ENCODE results near the gene ZSCAN16. TPM values are rescaled to one million over a fixed set of nuclear protein-coding genes. Genes with fewer than 3 reads are reported as not detected.
"Not testable (repeated sequence)": the region's sequence is repeated elsewhere in the genome, so short reads cannot be mapped to it uniquely, and the experiment has no call there.

Gene ZSCAN16
- total RNA-seq, 4 donors from 2014 or later, result 7.0 to 22.3 (median 12.6) TPM

GRCh38 chr6:28118217-28118616 lies 6.2 kb upstream of the ZSCAN16 start:
- Histone ChIP-seq H3K4me3 (no peak overlapping the region), H3K9me3 (no peaks in the 10 kb centered on the region), H3K36me3 (peaks cover 0 to 22% (median 0%) of the 10 kb centered on the region in 3 donors), H3K4me1 (no peaks in the 10 kb centered on the region), H3K27me3 (no peaks in the 10 kb centered on the region), H3K27ac (no peak overlapping the region)
- no peak for TF ChIP-seq POLR2A (IDR thresholded peaks at IDR 0.05)
- TF ChIP-seq, protein P1, sequence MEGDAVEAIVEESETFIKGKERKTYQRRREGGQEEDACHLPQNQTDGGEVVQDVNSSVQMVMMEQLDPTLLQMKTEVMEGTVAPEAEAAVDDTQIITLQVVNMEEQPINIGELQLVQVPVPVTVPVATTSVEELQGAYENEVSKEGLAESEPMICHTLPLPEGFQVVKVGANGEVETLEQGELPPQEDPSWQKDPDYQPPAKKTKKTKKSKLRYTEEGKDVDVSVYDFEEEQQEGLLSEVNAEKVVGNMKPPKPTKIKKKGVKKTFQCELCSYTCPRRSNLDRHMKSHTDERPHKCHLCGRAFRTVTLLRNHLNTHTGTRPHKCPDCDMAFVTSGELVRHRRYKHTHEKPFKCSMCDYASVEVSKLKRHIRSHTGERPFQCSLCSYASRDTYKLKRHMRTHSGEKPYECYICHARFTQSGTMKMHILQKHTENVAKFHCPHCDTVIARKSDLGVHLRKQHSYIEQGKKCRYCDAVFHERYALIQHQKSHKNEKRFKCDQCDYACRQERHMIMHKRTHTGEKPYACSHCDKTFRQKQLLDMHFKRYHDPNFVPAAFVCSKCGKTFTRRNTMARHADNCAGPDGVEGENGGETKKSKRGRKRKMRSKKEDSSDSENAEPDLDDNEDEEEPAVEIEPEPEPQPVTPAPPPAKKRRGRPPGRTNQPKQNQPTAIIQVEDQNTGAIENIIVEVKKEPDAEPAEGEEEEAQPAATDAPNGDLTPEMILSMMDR (IDR thresholded peaks at IDR 0.05), result no peak
- no peak for DNase-seq

GRCh38 chr6:28121876-28122275 lies 2.5 kb upstream of the ZSCAN16 start:
- Histone ChIP-seq H3K4me3 (no peak overlapping the region), H3K27me3 (no peaks in the 10 kb centered on the region), H3K27ac (no peak overlapping the region), H3K9me3 (no peaks in the 10 kb centered on the region), H3K4me1 (peaks cover 0 to 12% (median 0%) of the 10 kb centered on the region in 4 donors), H3K36me3 (peaks cover 0 to 17% (median 0%) of the 10 kb centered on the region in 3 donors)
- TF ChIP-seq, protein P1 (IDR thresholded peaks at IDR 0.05), result no peak
- TF ChIP-seq POLR2A (IDR thresholded peaks at IDR 0.05), result no peak
- no peak for DNase-seq

GRCh38 chr6:28122283-28122682 lies 2.1 kb upstream of the ZSCAN16 start:
- not testable (repeated sequence) for DNase-seq, H3K4me3 ChIP-seq
- peaks cover 0 to 21% (median 0%) of the 10 kb centered on the region in 3 donors for H3K36me3 ChIP-seq

DNA sequence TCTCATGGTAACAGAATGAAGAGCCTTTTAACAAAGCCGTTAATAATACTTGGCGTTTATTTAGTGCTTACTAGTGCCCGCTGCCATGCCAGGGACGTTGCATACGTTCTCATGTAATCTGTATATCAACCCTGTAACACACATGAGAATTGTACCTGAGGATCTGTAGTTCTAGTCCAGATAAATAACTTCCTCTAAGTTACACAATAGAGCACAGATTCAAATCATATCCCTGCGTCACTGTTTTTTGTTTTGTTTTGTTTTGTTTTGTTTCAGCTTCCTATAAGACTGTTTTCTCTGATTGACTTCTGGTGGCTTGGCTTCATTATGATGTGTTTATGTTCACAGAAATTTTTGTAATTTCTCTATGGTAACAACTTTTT lies 553 bp downstream of the ZSCAN16 start:
- H3K4me1 ChIP-seq, result peaks cover 0 to 12% (median 0%) of the 10 kb centered on the region in 4 donors
- peak overlapping the region; percentile 49 to 79 (median 72) for H3K27ac ChIP-seq
- H3K9me3 ChIP-seq, result no peaks in the 10 kb centered on the region
- TF ChIP-seq POLR2A (IDR thresholded peaks at IDR 0.05), result no peak
- TF ChIP-seq, protein P1 (IDR thresholded peaks at IDR 0.05), result no peak
- peaks cover 0 to 39% (median 0%) of the 10 kb centered on the region in 3 donors for H3K36me3 ChIP-seq
- no peak for DNase-seq
- no peaks in the 10 kb centered on the region for H3K27me3 ChIP-seq
- peak overlapping the region; percentile 54 to 73 (median 69) for H3K4me3 ChIP-seq

More at GRCh38 chr6:28122283-28122682, 2.1 kb upstream of the ZSCAN16 start:
- H3K4me1 ChIP-seq, result peaks cover 0 to 12% (median 0%) of the 10 kb centered on the region in 4 donors
- not testable (repeated sequence) for H3K9me3 ChIP-seq, H3K27me3 ChIP-seq, H3K27ac ChIP-seq

DNA sequence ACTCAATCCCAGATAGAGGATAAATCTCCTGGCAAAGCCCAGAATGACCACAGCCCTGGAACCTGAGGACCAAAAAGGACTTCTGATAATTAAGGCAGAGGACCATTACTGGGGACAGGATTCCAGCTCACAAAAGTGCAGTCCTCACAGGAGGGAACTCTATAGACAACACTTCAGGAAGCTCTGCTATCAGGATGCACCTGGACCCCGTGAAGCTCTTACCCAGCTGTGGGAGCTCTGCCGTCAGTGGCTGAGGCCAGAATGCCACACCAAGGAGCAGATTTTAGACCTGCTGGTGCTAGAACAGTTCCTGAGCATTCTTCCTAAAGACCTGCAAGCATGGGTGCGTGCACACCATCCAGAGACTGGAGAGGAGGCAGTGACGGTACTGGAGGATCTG lies 992 bp downstream of the ZSCAN16 start:
- no peak for TF ChIP-seq POLR2A (IDR thresholded peaks at IDR 0.05)
- TF ChIP-seq, protein P1 (IDR thresholded peaks at IDR 0.05), result no peak
- DNase-seq, result no peak
- peak overlapping the region in 1 of 4 donors; percentile 70 for H3K4me3 ChIP-seq
- peak overlapping the region in 1 of 4 donors; percentile 79 for H3K27ac ChIP-seq
- peaks cover 0 to 38% (median 0%) of the 10 kb centered on the region in 3 donors for H3K36me3 ChIP-seq
- peaks cover 0 to 12% (median 0%) of the 10 kb centered on the region in 4 donors for H3K4me1 ChIP-seq
- H3K9me3 ChIP-seq, result no peaks in the 10 kb centered on the region
- no peaks in the 10 kb centered on the region for H3K27me3 ChIP-seq

GRCh38 chr6:28134015-28134414 lies 9.6 kb downstream of the ZSCAN16 start:
- no peak for DNase-seq
- TF ChIP-seq, protein P1 (IDR thresholded peaks at IDR 0.05), result peak in 3 of 6 experiments; percentile 26 to 33 (median 30)
- TF ChIP-seq POLR2A (IDR thresholded peaks at IDR 0.05), result no peak

More at GRCh38 chr6:28134015-28134414, 9.6 kb downstream of the ZSCAN16 start:
- H3K4me1 ChIP-seq, result peaks cover 0 to 19% (median 0%) of the 10 kb centered on the region in 4 donors
- no peaks in the 10 kb centered on the region for H3K27me3 ChIP-seq
- peaks cover 0 to 12% (median 0%) of the 10 kb centered on the region in 3 donors for H3K36me3 ChIP-seq
- H3K9me3 ChIP-seq, result no peaks in the 10 kb centered on the region
- H3K27ac ChIP-seq, result no peak overlapping the region
- no peak overlapping the region for H3K4me3 ChIP-seq

Data from Peyer's patch (tissue), 4 donors.